ENCODE data around the gene TFCP2L1.

Gene TFCP2L1

DNA sequence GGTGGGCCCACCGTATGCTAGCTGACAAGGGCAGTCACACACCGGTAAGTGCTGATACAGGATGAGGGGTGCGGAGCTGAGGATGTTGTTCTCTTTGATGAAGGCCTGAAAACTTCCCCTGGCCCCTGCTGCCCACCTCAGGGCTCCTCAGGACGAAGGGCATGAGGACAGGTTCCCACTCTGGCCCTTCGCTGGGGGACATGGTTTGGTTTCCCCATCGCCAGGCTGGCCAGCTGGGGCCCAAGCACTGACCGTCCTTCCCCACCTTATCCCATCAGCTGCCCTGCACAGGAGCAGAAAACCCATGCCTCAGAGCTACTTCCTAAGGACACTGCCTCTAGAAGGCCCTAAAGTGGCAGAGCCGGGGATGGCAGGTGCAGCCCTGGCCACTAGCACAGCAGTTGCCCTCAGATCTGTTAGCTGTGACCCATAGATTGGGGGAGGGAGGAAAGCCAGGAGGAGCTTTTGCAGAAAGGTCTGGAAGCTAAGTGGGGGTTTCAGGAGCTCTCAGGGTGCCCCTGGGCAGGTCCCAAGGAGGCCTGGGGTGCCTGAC is 66.5 kb downstream of the TFCP2L1 start:
- DNase-seq (ENCODE audit: low read depth): no peak

DNA sequence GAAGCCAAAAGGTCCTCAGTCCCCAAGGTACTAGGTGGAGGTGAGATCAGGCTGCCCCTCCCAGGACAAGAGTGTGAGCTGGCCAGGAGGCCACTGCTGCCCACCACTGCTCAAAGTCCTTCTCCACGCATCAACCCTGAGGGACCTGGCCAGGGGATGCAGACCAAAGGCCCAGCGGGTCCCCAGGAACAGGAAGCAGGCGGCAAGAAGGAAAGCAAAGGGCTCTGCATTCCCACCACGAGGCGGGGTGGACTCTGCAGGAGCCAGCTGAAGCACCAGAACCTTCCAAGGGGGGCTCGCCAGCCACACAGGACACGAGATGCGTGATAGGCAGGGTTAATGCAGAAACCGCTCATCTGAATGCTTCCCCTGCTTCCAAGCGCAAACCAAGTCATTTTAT is 67.4 kb downstream of the TFCP2L1 start:
- no peak for DNase-seq (ENCODE audit: low read depth)

DNA sequence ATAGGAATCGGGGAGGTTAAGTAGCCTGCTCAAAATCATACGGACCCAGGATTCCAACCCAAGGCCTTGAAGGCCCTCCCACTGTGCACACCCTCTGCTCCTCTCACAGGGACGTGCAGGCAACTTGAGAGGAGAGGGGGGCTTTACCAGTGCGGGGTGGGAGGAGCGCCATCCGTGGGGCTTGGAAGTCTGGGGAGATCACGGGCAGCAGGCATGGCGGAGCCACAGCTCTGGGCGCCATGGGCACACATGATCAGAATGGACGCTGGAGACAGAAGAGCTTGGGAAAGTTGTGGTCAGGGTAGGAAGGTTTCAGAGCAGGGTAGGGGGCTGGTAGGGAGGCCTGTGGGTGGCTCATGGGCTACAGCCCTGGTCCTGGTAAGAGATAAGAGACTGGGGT is 70.7 kb downstream of the TFCP2L1 start:
- no peak for DNase-seq (ENCODE audit: low read depth)

DNA sequence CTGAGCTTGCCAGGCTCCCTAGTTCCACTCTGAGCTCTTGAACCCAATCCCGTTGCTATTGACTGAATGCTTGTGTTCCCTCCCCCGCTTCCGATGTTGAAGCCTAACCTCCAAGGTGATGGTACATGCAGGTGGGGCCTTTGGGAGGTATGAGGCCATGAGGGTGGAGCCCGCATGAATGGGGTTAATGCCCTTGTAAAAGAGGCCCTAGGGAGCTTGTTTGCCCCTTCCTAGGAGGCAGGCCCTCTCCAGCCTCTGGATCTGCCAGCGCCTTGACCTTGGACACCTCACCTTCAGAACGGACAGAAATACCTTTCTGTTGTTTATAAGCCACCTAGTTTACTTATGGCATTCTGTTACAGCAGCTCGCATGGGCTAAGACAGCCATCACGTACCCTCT is 71.6 kb downstream of the TFCP2L1 start:
- DNase-seq (ENCODE audit: low read depth): no peak

DNA sequence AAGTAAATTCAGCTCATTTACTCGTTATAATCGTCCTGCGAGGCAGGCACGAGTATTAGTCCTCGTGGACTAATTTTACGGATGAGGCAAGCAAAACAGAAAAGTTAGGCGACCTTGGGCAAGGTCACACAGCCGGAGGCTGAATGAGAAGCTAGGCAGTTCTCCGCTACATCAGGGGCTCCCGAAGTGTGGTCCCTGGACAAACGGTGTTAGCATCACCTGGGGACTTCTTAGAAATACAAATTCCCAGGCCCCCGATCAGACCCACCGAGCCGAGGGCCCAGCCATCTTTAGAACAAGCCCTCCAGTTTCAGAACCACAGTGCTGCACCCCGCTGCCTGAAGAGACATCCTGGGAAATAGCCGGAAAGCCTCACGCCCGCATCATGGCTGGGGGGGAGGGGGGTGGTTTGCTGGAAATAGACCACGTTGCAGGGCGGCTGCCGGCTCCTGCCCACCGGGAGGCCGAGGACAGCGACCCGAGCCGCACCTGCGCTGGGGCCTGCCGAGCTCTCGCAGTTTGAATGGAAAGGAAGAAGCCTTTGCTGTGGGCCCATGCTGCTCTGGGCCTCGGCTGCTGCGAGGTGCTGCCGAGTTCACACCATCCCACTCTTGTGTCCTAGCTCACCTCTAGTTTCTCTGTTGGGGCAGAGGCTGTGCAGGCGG is 72.2 kb downstream of the TFCP2L1 start:
- no peak for DNase-seq (ENCODE audit: low read depth)

DNA sequence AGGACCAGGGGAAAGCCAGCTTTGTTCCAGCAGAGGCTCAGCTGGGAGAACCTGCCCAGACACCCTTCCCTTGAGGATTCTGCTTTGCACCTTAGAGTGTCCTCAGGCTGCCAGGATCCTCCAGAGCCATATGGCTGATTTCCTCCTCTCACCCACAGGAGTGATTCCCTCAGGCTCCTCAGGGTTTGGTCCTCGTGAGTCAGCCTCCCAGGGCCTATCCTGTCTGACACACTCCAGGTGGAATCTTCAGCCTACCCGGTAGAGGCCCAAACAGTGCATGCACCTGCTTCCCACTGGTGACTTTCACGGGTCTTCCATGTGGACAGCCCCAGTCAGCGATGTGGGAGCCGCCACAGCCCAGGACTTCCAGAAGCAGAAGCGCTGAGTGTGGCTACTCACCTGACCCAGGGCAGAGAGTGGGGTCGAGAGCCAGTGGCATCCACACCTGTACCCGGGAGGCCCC is 73.3 kb downstream of the TFCP2L1 start:
- no peak for DNase-seq (ENCODE audit: low read depth)

DNA sequence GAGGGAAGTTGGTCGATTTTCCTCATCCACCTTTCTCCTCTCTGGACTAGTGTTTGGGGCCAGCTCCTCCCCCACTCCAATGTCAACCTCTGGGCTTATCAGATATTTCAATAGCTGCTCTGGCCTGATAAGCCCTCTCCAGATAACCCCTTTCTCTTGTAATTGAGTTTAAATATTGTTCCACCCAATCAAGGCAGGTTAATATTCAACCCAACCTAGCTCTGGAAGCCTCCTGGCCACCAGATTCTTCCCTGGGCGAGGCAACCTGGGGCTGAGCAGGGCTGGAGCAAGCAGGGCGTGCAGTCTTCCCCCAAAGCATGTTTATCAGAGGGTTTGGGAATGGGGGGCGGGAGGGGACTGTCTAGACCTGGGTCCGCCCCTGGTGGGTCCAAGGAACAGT is 73.8 kb downstream of the TFCP2L1 start:
- DNase-seq (ENCODE audit: low read depth): no peak

DNA sequence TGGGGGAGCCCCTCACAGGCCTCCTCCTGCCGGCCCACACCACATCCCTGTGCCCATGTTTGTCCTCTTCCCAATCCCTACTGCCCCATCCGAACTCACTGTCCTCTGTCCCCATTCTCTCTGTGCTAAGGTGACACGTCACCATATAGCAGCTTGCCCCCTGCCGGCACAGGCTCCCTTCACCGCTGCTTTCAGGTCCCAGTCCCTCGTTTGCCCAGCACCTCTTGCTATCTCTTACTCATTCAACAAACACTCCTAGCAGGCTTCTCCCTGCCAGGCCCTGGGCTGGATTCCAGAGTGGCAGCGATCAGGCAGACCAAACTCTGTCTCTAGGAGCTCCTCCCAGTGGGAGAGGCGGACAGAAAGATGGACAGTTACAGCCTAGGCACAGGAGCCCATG is 74.3 kb downstream of the TFCP2L1 start:
- DNase-seq (ENCODE audit: low read depth): no peak

DNA sequence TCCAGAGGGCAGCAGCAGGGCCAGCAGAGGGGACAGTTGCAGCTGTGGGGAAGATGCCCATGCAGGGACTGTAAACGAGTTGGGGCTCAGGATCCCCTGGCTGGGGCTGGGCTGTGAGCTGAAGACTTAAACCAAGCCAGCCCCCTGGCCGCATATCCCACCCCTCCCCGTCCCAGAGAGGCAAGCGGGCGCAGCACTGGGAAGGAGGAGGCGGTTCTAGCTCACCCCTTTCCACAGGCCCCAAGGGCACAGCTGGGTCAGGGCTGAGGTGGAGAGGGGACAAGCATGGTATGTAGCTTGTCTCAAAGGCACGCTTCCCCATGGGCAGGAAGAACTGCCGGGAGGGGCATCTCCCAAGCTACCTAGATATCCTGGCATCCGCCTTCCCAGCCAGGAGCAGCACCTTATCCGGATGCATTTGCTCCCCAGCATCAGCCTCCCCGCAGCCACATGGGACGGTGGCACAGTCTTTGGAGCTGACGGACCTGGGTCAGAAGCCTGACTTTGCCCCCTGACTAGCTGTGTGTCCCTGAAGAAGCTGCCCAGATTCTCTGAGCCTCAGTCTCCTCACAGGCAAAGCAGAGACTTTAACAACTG is 75.9 kb downstream of the TFCP2L1 start:
- DNase-seq (ENCODE audit: low read depth): no peak

DNA sequence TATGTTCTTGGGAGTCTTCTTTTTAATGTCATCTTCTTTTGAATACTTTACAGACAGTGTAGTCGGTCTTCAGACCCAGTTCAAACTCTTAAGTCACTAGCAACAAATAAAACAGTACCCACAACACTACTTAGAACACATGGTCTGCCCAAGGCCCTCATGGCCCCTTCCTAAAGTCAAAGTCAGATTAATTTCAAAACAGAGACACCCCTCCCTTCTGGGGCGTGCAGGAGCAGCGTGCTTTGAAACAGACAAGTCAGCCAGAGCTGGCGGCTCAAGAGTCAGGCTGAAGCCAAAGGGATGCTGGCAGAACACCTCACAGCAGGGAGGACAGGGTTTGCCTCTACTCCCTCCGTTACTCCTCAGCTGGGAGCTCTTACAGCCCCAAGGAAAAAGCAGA is 77.5 kb downstream of the TFCP2L1 start:
- no peak for DNase-seq (ENCODE audit: low read depth)

DNA sequence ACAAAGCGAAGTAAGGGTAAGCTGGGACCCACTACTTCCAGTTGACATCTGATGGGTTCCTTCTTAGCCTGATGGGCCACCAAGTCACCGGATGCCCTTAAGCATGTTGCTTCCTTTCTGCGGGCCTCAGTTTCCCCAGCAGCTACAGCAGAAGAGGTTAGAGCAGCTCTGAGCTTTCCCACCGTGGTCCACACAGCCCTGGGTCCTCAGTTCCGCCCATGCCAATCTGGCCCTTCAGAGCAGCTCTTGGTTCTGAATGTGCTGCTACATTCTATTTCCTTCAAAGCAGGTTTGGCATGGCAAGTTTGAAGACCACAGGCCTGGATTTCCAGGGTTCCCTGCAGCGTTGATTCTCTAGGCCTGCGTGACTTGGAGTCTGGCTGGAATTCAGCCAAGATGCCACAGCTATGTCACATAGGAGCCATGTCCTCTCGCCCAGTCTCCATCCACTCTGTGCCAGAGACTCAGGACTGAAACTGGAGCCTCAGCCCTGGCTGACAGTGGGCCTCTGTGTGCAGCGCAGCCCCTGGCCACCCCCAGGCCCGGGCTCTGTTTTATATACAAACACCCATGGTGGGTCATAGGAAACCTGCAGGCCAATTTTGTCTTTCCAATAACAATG is 79.6 kb downstream of the TFCP2L1 start:
- no peak for DNase-seq (ENCODE audit: low read depth)

DNA sequence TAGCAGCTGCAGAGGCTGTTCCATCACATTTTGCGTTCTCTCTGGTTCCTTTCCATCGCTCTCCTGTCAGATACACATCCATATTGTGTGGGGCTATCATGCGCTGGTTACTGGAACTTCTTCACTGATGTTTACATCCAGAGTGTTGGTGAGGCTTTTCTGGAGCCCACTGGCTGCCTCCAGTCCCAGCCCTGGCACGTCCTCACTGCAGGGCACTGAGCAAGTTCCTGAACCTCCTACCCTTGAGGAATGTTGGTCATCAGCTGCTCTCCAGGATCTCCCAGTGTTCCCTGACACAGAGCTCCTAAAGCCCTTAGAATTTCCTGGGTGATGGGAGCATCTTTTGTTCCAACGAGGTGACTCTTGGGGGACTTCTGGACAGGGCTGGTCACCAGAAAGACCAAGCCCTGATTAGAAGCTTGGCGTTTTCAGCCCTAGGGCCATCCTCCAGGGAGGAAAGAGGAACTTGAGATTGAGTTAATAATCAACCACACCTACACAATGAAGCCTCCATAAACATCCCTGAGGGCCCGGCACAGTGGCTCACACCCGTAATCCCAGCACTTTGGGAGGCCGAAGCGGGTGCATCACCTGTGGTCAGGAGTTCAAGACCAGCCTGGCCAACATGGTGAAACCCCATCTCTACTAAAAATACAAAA is 81.3 kb downstream of the TFCP2L1 start:
- DNase-seq (ENCODE audit: low read depth): no peak

DNA sequence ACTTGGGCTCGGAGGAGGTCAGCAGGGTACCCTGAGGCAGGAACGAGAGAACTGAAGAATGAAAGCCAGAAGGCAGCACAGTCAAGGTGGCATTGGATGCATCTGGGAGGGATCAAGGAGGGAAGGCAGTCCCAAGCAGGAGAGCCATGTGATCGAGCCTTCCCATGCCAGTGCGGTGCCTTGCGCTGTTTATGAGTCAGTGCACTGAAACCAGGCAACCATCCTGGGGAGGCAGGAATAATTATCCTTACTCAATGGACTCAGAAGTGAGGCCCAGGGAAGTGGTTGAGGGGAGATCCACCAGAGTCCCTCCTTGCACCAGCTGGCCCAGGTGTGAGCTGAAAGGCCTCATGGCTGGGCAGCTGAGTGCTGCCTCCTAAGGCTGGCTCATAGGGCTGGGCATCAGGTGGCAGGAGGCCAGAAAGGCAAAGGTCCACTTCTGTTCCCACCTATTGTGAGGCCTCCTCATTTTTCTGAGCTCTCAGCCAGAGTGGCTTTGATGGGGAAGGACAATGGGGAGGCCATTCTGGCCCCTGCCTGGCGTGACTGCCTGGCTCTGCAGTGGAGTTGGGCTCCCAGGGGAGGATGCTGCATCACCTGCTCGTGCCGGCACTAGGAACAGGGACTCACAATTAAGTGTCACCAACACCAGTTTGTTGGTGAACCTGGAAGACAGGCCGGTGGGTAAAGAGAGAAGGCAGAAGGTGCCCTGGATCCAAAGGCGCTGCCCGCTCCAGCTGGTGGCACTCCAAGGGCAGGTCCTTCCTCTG is 82.3 kb downstream of the TFCP2L1 start:
- DNase-seq (ENCODE audit: low read depth): no peak

DNA sequence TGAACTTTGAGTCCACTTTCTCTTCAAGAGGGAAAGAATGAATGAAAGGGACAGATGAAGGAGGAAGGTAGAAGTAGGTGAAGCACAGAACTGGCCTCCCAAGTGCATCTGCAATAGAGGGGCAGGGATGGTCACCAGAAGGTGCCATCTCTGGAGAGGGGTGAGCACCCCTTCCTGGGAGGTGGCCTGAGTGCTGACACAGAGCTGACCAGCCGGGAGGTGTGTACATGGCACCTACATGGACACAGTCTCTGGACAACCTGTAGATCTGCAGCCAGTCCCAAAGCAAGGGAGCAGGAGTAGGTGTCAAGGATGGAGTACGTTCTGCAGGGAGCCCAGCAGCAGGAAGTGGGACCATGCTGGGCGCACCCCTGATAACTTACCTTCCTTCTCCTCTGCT is 83.2 kb downstream of the TFCP2L1 start:
- no peak for DNase-seq (ENCODE audit: low read depth)

DNA sequence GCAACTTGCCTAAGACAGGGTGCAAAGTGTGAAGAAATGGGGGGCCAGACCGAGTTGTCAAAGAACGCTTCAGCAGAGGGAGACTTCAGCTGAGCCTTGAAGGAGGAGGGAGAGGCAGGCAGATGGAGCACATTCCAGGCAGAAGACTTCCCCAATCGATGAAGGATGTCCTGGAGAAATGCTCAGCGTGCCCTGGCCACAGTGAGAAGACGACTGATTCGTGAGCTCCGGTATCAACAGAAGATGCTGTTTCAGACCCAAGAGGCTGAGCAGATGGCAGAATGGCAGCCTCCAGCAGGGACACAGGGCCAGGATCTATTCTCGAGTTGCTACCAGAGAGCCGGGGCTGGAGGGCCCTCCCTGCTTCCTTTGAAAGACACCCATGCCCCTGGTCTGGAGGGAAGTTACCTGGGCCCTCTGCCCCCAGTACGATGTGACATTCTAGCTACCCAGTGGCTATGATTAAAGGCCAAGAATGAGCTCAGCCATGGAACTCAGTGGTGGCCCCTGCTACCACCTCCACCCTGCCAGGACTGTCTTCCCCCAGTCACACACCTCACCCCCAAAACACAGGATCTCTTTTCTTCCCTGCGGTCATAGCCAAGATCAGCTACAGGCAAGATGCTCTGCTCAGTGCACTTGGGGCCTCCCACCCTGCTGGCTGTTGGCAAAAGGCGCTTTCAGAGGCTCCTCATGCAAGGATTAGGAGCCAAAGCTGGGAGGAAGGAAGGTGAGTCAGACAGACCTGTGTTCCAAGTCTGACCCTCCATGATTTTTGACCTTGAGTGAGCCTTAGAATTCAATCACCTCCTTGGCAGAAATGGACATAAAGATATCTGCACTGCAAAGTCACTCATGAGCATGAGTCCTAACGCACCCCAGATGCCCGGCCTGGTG is 84.3 kb downstream of the TFCP2L1 start:
- DNase-seq (ENCODE audit: low read depth): no peak

DNA sequence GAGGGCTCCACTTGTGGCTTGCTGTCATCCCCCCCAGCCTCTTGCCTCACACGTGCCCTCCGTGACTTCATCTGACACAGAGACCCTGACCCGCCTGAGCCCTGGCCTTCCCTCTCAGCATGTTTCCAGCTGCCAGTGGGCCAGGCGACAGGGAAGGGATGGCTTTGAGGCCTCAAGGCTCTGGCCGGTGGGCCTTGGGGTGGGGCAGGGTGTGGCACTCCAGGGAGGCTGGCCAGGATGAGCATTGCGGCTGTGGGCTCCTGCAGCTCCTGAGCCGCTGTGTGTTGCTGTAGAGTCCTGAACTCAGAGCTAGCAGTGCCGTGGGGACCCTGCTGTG is 85.0 kb downstream of the TFCP2L1 start:
- no peak for DNase-seq (ENCODE audit: low read depth)

DNA sequence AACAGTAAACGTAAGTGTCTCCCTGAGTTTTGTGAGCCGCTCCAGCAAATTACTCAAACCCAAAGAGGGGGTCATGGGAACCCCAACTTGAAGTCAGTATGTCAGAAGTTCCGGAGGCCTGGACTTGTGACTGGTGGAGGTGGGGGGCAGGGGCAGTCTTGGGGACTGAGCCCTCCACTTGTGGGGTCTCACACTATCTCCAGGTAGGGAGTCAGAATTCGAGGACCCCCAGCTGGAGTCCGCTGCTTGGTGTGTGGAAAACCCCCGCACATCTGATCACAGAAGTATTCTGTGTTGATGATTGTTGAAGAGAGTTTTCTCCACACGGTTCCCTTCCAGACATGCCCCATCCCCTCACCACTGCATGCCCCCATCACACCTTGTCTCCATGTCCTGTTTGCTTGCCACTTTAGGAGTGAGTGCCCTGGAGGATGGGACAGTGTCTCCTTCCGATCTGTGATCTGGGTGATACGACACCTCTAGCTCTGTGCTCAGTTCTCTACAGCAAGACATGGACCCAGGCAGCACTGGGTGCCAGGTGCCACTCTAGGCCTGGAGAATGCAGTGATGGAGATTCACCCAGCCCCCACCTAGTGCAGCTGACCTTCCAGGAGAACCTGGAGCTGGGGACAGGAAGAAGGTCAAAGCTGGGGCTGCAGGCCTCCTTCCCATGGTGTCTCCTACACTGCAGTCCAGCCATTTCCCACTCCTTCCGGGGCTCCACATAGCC is 85.6 kb downstream of the TFCP2L1 start:
- no peak for DNase-seq (ENCODE audit: low read depth)

DNA sequence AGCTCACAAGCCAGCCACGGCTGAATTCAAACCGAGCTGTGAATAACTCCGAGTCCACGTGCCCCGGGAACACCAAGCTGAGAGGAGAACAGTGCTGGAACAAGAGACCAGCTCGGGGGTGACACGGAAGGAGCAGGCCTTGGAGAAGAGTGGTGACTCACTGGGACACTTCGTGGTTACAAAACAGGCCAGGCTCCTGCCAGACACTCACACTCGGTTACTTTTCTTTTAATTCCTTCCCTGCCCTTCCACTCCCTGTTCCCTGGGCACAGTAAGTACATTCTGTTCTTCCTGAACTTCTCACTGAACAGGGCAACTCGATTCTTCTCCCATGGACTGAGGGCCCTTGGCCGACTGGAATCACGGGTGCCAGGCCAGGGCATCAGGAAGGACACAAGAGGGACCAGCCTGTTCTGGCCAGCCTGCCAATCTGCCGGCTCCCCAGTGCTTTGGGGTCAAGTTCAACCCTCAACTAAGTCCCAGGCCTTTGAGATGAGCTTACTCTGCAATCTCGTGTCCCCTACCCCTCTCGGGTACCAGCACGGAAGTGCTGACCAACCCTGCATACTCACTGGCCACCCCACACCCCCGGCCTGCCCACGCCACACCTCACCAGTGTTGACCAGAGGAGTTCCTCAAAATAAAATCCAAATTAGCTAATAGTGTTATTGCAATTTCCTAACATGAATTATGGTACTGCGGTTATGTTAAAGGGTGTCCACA is 87.5 kb downstream of the TFCP2L1 start:
- peak; percentile 49 for DNase-seq (ENCODE audit: low read depth)

DNA sequence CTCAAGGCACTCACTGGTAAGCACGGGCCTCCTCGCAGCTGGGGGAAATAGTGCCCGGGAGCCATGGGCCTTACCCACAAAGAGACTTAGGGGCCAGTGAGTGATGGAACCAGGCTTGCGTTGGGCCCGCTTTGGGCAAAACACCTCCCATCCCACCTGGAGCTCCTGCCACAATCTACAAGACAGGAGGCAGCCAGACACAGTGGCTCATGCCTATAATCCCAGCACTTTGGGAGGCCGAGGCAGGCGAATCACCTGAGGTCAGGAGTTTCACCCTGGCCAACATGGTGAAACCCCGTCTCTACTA is 88.2 kb downstream of the TFCP2L1 start:
- no peak for DNase-seq (ENCODE audit: low read depth)
